ENCODE measurements around the gene PCP4. TPM values are rescaled to one million over a fixed set of nuclear protein-coding genes. Genes with fewer than 3 reads are reported as not detected.
"Not testable (repeated sequence)": the region's sequence is repeated elsewhere in the genome, so short reads cannot be mapped to it uniquely, and the experiment has no call there.

Gene PCP4
- total and polyA plus RNA-seq, 9 of the 15 experiments (the other 6 are each of a cell fraction or from before 2014, with no cell fraction given): not detected

DNA sequence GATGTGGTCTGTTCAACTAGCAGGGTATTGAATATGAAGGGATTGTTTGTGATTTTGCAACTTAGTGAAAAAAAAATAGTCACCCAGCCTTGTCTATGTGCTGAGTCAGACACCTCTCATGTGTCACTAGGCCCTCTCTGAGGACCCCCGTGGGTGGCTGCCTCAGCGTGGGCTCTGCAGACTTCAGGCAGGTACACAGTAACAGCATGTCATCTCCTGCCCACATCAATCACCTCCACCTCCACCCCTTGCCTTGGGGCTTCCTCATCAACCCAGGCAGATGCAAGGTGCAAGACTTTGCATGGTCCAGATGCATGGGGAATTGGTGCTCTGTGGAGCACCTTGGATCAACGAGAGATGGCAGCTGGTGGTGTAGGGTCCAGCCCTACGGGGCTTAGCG lies 23.9 kb downstream of the PCP4 start:
- Histone ChIP-seq H3K4me3 (no peak overlapping the region), H3K4me2 (ENCODE audit: insufficient read depth, low read length) (no peak overlapping the region), H3K27ac (ENCODE audit: extremely low read depth, low read depth, low read length) (no peak overlapping the region), H3K9me1 (ENCODE audit: control insufficient read depth, insufficient read depth, low read length) (no peaks in the 10 kb centered on the region), H3K4me1 (replicated peaks in 1 of 2; ENCODE audit: control insufficient read depth in 2 of 2, insufficient read depth in 2 of 2, low read length in 2 of 2) (no peaks in the 10 kb centered on the region), H3K79me2 (ENCODE audit: control insufficient read depth, insufficient read depth, low read length) (no peaks in the 10 kb centered on the region), H3K9me3 (replicated peaks; ENCODE audit: control insufficient read depth, insufficient read depth, low read depth, low read length) (no peaks in the 10 kb centered on the region), H3K36me3 (ENCODE audit: control insufficient read depth, insufficient read depth, low read length) (no peaks in the 10 kb centered on the region), H3K9ac (ENCODE audit: insufficient read depth in 1 of 2, low read depth in 2 of 2, low read length in 2 of 2) (no peak overlapping the region), H3K27me3 (ENCODE audit: control insufficient read depth in 2 of 2, insufficient read depth in 2 of 2, low read length in 2 of 2) (no peaks in the 10 kb centered on the region; a peak in 1 of 5 replicates), H4K20me1 (replicated peaks; ENCODE audit: control insufficient read depth, insufficient read depth, low read length) (no peaks in the 10 kb centered on the region), H2AFZ (ENCODE audit: low read depth, low read length) (no peak overlapping the region)
- DNase-seq (ENCODE audit: extremely low read depth in 1 of 4, low spot score in 3 of 4): no peak
- no peak for FAIRE-seq
- ChIA-PET CTCF (ENCODE audit: low intra/inter-chr PET ratio) (no interaction called here), POLR2A (interaction anchor here (0.5 kb wide), 1 partner anchor 17 kb away, joined by 3 read pairs; no protein-coding TSS in a partner anchor)
- TF ChIP-seq COPS2 (conservative IDR thresholded peaks at IDR 0.05): no peak
- in situ Hi-C loops (cut with MboI): no loop called here
- no TSS peak for BruUV-seq (replicated peaks)
- ATAC-seq: no peak
- intact Hi-C loops (cut with micrococcal nuclease): loop anchor here (10.0 kb wide), 1 partner anchor 106 kb away; no protein-coding TSS in a partner anchor
- 0% methylated on average over 5 of the region's 5 CpGs for WGBS (ENCODE audit: insufficient coverage, low coverage, missing lambda C conversion rate)

DNA sequence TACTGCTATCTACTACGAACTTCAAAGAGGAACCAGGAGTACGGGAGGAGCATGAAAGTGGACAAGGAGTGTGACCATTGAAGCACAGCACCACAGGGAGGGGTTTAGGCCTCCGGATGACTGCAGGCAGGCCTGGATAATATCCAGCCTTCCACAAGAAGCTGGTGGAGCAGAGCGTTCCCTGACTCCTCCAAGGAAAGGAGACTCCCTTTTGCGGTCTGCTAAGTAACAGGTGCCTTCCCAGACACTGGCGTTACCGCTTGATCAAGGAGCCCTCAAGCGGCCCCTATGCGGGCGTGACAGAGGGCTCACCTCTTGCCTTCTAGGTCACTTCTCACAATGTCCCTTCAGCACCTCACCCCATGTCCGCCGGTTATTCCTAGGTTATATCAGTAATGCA lies 24.6 kb downstream of the PCP4 start:
- H3K9me3 ChIP-seq (replicated peaks; ENCODE audit: control insufficient read depth, insufficient read depth, low read depth, low read length); FAIRE-seq; H3K4me2 ChIP-seq (ENCODE audit: insufficient read depth, low read length); POLR2A ChIA-PET; H3K4me3 ChIP-seq; H3K36me3 ChIP-seq (ENCODE audit: control insufficient read depth, insufficient read depth, low read length); H3K79me2 ChIP-seq (ENCODE audit: control insufficient read depth, insufficient read depth, low read length); DNase-seq (ENCODE audit: extremely low read depth in 1 of 4, low spot score in 3 of 4); H2AFZ ChIP-seq (ENCODE audit: low read depth, low read length); H3K9me1 ChIP-seq (ENCODE audit: control insufficient read depth, insufficient read depth, low read length); in situ Hi-C loops (cut with MboI); H3K27me3 ChIP-seq (ENCODE audit: control insufficient read depth in 2 of 2, insufficient read depth in 2 of 2, low read length in 2 of 2); H3K27ac ChIP-seq (ENCODE audit: extremely low read depth, low read depth, low read length); ATAC-seq; H3K9ac ChIP-seq (ENCODE audit: insufficient read depth in 1 of 2, low read depth in 2 of 2, low read length in 2 of 2); H4K20me1 ChIP-seq (replicated peaks; ENCODE audit: control insufficient read depth, insufficient read depth, low read length); BruUV-seq (replicated peaks); H3K4me1 ChIP-seq (replicated peaks in 1 of 2; ENCODE audit: control insufficient read depth in 2 of 2, insufficient read depth in 2 of 2, low read length in 2 of 2): not testable (repeated sequence)
- intact Hi-C loops (cut with micrococcal nuclease): loop anchor here (10.0 kb wide), 1 partner anchor 107 kb away; no protein-coding TSS in a partner anchor
- WGBS (ENCODE audit: insufficient coverage, low coverage, missing lambda C conversion rate): 3% methylated on average over 10 of the region's 12 CpGs
- CTCF ChIA-PET (ENCODE audit: low intra/inter-chr PET ratio): interaction anchor here (0.6 kb wide), 1 partner anchor 61 kb away, joined by 3 read pairs; no protein-coding TSS in a partner anchor

Data from K562 (cell line).